B cell (primary cell): Measurements from ENCODE around the gene TUBA4B. TPM values are rescaled to one million over a fixed set of nuclear protein-coding genes. Genes with fewer than 3 reads are reported as not detected.
A peak's percentile ranks its signal among the peaks of the same experiment; 100 is the strongest.

ENCODE experiments used
- ATAC-seq: fragments of 200-7000 bp; cut with Tn5 transposase; one replicate; pipeline ENCODE4 v1.10.0; 2021; ENCODE audit warnings: low read depth, mild to moderate bottlenecking, moderate number of reproducible peaks, moderate library complexity
- CTCF ChIA-PET: fragments of 350-600 bp; sonication (Branson Sonifier 250); formaldehyde crosslinking; loops from one replicate; lab custom pipeline; 2021; ENCODE audit warnings: antibody characterized with exemption, inconsistent platforms; lab: Charles Lee
- POLR2A ChIA-PET: fragments of 350-600 bp; sonication (Branson Sonifier 250); formaldehyde crosslinking; loops from one replicate; lab custom pipeline; 2021; ENCODE audit warnings: antibody characterized with exemption; lab: Charles Lee
- DNase-seq: peaks from one replicate; pipeline ENCODE4 v3.0.0; 2013
- H2AFZ ChIP-seq: 2 replicates; pipeline ENCODE4 v1.6.1; 2012; ENCODE audit warnings: mild to moderate bottlenecking, low read depth, low read length; ENCODE audit not compliant: insufficient read depth, poor library complexity, severe bottlenecking
- H3K27ac ChIP-seq, 2 donors: 1 replicate in 1 of 2; 2 replicates in 1 of 2; pipeline ENCODE4 v1.5.1; 2012 to 2013; ENCODE audit warnings: low read length in 2 of 2, mild to moderate bottlenecking in 2 of 2, moderate library complexity in 1 of 2
- H3K27me3 ChIP-seq, 4 experiments: fragments of 200-600 bp in 1 of 4; sonication (generic) in 1 of 4; replicated peaks in 1 of 4; 1 replicate in 2 of 4; 2 replicates in 2 of 4; pipeline versions ENCODE4 v1.6.1 to v1.7.0; 2013 to 2016; ENCODE audit warnings: low read length in 3 of 4, mild to moderate bottlenecking in 2 of 4, mixed read lengths in 1 of 4, moderate library complexity in 1 of 4; ENCODE audit not compliant: insufficient read depth in 4 of 4, control insufficient read depth in 3 of 4; ENCODE audit errors: control extremely low read depth in 1 of 4
- H3K36me3 ChIP-seq, 2 experiments: replicated peaks in 1 of 2; 1 replicate in 1 of 2; 2 replicates in 1 of 2; pipeline versions ENCODE4 v1.6.1 to v1.7.1; 2013; ENCODE audit warnings: low read length in 1 of 2; ENCODE audit not compliant: insufficient read depth in 2 of 2, control insufficient read depth in 1 of 2; ENCODE audit errors: control extremely low read depth in 1 of 2, extremely low read depth in 1 of 2
- H3K4me1 ChIP-seq, 2 donors: fragments of 200-600 bp in 1 of 2; sonication (generic) in 1 of 2; 1 replicate in 1 of 2; 2 replicates in 1 of 2; pipeline versions ENCODE4 v1.5.1 to v1.6.1; 2013 to 2017; ENCODE audit warnings: low read length in 2 of 2; ENCODE audit not compliant: control insufficient read depth in 2 of 2, insufficient read depth in 2 of 2
- H3K4me2 ChIP-seq: replicated peaks from 2 replicates; pipeline ENCODE3; 2012; ENCODE audit warnings: mild to moderate bottlenecking, low read depth, low read length; ENCODE audit not compliant: poor library complexity, severe bottlenecking
- H3K4me3 ChIP-seq, 5 experiments: fragments of 200-600 bp in 1 of 5; sonication (generic) in 1 of 5; 1 replicate in 3 of 5; 2 replicates in 2 of 5; pipeline versions ENCODE4 v1.5.1 to v1.7.0; 2011 to 2016; ENCODE audit warnings: low read length in 4 of 5, mild to moderate bottlenecking in 4 of 5, low read depth in 2 of 5, control low read depth in 1 of 5, moderate library complexity in 1 of 5; ENCODE audit not compliant: insufficient read depth in 1 of 5; ENCODE audit errors: control extremely low read depth in 1 of 5, extremely low read depth in 1 of 5
- H3K79me2 ChIP-seq: fragments of 200-600 bp; sonication (generic); one replicate; pipeline ENCODE4 v1.6.0; 2016; ENCODE audit warnings: low read length; ENCODE audit not compliant: control insufficient read depth, insufficient read depth
- H3K9ac ChIP-seq: fragments of 200-600 bp; sonication (generic); 2 replicates; pipeline ENCODE4 v1.6.1; 2017; ENCODE audit warnings: mild to moderate bottlenecking, low read length, moderate library complexity
- H3K9me3 ChIP-seq, 3 donors: one replicate each; pipeline versions ENCODE4 v1.6.1 to v1.7.1; 2013; ENCODE audit warnings: low read length in 2 of 3; ENCODE audit not compliant: control insufficient read depth in 2 of 3, insufficient read depth in 1 of 3; ENCODE audit errors: control extremely low read depth in 1 of 3
- H4K20me1 ChIP-seq: 2 replicates; pipeline ENCODE4 v1.6.0; 2012; ENCODE audit warnings: mild to moderate bottlenecking, low read length; ENCODE audit not compliant: insufficient read depth, control insufficient read depth, poor library complexity, severe bottlenecking
- H3K27ac Mint-ChIP-seq: one replicate; pipeline ENCODE4 v1.8.0; 2021; ENCODE audit warnings: mixed read lengths
- H3K27me3 Mint-ChIP-seq: one replicate; pipeline ENCODE4 v1.8.0; 2021; ENCODE audit warnings: mixed read lengths
- H3K4me1 Mint-ChIP-seq: one replicate; pipeline ENCODE4 v1.8.0; 2021; ENCODE audit warnings: mixed read lengths
- H3K4me3 Mint-ChIP-seq: one replicate; pipeline ENCODE4 v1.8.0; 2021; ENCODE audit warnings: mixed read lengths
- H3K9me3 Mint-ChIP-seq: one replicate; pipeline ENCODE4 v1.8.0; 2022; ENCODE audit warnings: mixed read lengths; ENCODE audit not compliant: insufficient read depth
- EZH2 ChIP-seq: IDR thresholded peaks from 2 replicates; pipeline ENCODE4 v1.6.1; 2012; ENCODE audit warnings: borderline replicate concordance, low read depth, mild to moderate bottlenecking, moderate library complexity, low read length; ENCODE audit not compliant: insufficient read depth, poor library complexity, severe bottlenecking
- WGBS: methylation state at CpG from one replicate; pipeline ENCODE4 v1.1.5; 2013; ENCODE audit warnings: missing lambda C conversion rate; ENCODE audit not compliant: insufficient coverage; 5-methylcytosine and 5-hydroxymethylcytosine counted together
- intact Hi-C: fragments of 100-400 bp; cut with micrococcal nuclease; formaldehyde crosslinking; loops from one replicate; pipeline ENCODE4 v1.10.0; 2022
- polyA plus RNA-seq: library from polyadenylated mRNA; depleted of rRNA; stranded (reverse); fragments of >200 nt; gene quantifications from 2 replicates; pipeline ENCODE4 v1.2.3, GENCODE V29; 2012
- total RNA-seq, 2 donors: library from RNA; stranded (reverse); fragments of 120-200 nt in 1 of 2; gene quantifications; 1 replicate in 1 of 2; 2 replicates in 1 of 2; pipeline versions ENCODE4 v1.2.3 to v1.2.4, GENCODE V29; 2013 to 2022
- TF ChIP-seq, protein P1 (sequence below): fragments of 200-600 bp; IDR thresholded peaks from one replicate; pipeline ENCODE4 v1.8.0; 2022; ENCODE audit warnings: antibody characterized with exemption, mild to moderate bottlenecking

The TUBA4B gene
- total and polyA plus RNA-seq, 2 donors (not counting 1 experiment from before 2014, with no cell fraction given) = not detected

DNA sequence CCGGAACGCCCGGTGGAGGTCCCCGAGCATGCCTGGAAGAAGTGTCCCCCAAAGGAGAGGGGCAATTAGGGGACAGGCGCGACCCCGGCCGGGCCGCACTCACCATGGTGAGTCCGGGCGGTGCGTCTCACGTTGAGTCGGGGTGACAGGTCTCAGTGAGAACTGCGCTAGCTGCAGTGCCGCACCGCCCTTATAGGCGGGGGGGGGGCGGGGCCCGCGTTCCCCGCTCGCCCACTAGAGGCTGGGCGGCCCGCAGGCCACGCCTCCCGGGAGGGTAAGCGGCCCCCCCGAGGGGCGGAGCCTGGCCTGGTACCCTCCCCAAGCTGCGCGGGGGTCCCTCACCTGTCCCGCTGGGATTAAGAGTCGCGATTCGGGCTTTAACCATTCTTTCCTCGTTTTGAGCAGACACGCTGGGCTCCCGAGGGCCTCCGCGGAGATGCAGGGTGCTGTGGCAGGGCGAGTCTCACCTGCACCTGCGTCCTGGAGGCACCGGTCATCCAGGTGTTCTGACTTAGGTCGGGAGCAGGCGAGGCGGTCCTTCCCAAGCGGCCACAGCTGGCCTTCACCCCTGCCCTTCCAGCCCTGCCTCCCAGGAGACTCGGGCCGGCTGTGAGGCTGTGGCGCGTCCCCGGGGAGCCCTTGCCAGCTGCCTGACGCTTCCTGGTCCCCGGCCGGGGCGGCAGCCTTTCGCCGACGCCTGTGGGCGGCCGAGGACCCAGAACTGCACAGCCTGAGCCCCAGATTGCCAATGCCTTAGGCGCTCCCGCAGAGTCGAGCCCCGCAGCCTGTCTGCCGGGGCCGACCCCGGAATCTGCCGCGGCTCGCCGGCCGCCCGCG is 928 bp downstream of the TUBA4B start, which contains the start of gene TUBA4A:
Gene TUBA4A (minus strand): TSS at position 166 of the 837 bp plus-strand sequence. CDS start 60 bp downstream, at position 106.
- peak within 1 kb of the TSS; percentile 96 for H3K27ac Mint-ChIP-seq
- Histone ChIP-seq H3K4me1 (peaks cover 34 to 44% of the 10 kb centered on the region in 2 donors), H3K4me2 (peak within 1 kb of the TSS; percentile 100), H3K79me2 (peaks cover 40% of the 10 kb centered on the region), H3K27me3 (no peaks in the 10 kb centered on the region), H4K20me1 (peaks cover 22% of the 10 kb centered on the region), H3K27ac (peak within 1 kb of the TSS; percentile 93 to 94), H3K4me3 (peak within 1 kb of the TSS; percentile 83 to 97 (median 90)), H2AFZ (peak within 1 kb of the TSS; percentile 93), H3K9me3 (no peaks in the 10 kb centered on the region), H3K9ac (peak within 1 kb of the TSS; percentile 90), H3K36me3 (peaks cover 2 to 23% of the 10 kb centered on the region in 2 experiments)
- ChIA-PET CTCF (interaction anchor here (0.8 to 7.6 kb wide), 23 partner anchors 9 to 196 kb away, joined by 3 to 97 read pairs (median 5); partner anchors contain the start of genes ANKZF1, ATG9A, CNPPD1 and DNAJB2), POLR2A (interaction anchor here (0.5 to 4.2 kb wide), 19 partner anchors 9 to 1035 kb away, joined by 3 to 106 read pairs (median 5); partner anchors contain the start of genes ABCB6, ANKZF1, ATG9A and CNPPD1)
- H3K27me3 Mint-ChIP-seq = no peaks in the 10 kb centered on the region
- ATAC-seq (peak; percentile 72), DNase-seq (peak; percentile 93)
- TF ChIP-seq, protein P1, sequence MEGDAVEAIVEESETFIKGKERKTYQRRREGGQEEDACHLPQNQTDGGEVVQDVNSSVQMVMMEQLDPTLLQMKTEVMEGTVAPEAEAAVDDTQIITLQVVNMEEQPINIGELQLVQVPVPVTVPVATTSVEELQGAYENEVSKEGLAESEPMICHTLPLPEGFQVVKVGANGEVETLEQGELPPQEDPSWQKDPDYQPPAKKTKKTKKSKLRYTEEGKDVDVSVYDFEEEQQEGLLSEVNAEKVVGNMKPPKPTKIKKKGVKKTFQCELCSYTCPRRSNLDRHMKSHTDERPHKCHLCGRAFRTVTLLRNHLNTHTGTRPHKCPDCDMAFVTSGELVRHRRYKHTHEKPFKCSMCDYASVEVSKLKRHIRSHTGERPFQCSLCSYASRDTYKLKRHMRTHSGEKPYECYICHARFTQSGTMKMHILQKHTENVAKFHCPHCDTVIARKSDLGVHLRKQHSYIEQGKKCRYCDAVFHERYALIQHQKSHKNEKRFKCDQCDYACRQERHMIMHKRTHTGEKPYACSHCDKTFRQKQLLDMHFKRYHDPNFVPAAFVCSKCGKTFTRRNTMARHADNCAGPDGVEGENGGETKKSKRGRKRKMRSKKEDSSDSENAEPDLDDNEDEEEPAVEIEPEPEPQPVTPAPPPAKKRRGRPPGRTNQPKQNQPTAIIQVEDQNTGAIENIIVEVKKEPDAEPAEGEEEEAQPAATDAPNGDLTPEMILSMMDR = no peak
- TF ChIP-seq EZH2 = no peak
- intact Hi-C loops = loop anchor here (1.0 to 5.0 kb wide), 9 partner anchors 9 to 1037 kb away; partner anchors contain the start of genes ANKZF1, ARPC2, ATG9A and DNAJB2
- peak within 1 kb of the TSS; percentile 87 for H3K4me3 Mint-ChIP-seq
- peaks cover 49% of the 10 kb centered on the region for H3K4me1 Mint-ChIP-seq
- no peaks in the 10 kb centered on the region for H3K9me3 Mint-ChIP-seq
- WGBS = 0% methylated on average over 75 of the region's 76 CpGs
